Measurements from ENCODE around the gene TNFRSF9.

GRCh38 chr1:7871136-7871535 lies 69.5 kb downstream of the TNFRSF9 start:
- no peak for TF ChIP-seq CTCF (IDR thresholded peaks at IDR 0.05)
- no peak for TF ChIP-seq POLR2AphosphoS5 (IDR thresholded peaks at IDR 0.05)
- TF ChIP-seq EP300 (IDR thresholded peaks at IDR 0.05): no peak
